Endometrial microvascular endothelial cells (primary cell): Measurements from ENCODE around the gene TIMM44. TPM values are rescaled to one million over a fixed set of nuclear protein-coding genes. Genes with fewer than 3 reads are reported as not detected.
"Not testable (repeated sequence)": the region's sequence is repeated elsewhere in the genome, so short reads cannot be mapped to it uniquely, and the experiment has no call there.

Experiments
- in situ Hi-C: cut with HindIII; loops from 2 replicates; pipeline ENCODE4 v1.10.0; 2017; ENCODE audit warnings: low sequenced_read_pairs, low pct_unique_long_range_greater_than_20kb; ENCODE audit errors: inconsistent ontology term
- total RNA-seq: library from RNA; depleted of rRNA; stranded (reverse); fragments of >200 nt; gene quantifications from one replicate; pipeline ENCODE4 v1.2.3, GENCODE V29; 2015; ENCODE audit errors: inconsistent ontology term

TIMM44 gene
- total RNA-seq, 1 donor from 2014 or later: 75.6 TPM

DNA sequence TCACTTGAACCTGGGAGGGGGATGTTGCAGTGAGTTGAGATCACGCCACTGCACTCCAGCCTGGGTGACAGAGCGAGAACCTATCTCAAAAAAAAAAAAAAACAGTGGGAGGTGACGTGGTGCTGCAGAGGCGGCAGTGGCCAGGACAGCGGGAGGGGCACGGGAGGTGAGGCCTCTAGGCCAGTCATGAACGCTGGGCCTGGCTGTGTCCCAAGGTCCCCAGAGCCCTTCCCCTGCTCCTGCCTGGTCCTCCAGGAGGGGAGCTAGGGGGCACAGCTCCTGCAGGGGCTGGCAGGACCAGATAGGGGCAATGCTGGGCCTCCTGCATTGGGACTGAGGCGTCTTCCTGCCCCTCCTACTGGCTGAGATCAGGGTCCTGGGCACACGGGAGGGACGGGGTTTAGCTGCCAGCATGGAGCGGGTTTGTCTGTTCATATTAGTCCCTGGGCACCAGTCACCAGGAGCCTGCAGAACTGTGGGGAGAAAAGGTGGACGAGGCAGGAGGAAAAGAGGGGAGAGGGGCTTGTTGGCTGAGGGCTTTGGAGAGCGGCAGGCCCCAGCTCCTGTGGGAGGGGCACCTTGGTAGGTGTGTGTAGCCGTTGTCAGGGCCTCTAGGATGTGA, 35.3 kb downstream of the TIMM44 start:
- in situ Hi-C loops: no loop called here

DNA sequence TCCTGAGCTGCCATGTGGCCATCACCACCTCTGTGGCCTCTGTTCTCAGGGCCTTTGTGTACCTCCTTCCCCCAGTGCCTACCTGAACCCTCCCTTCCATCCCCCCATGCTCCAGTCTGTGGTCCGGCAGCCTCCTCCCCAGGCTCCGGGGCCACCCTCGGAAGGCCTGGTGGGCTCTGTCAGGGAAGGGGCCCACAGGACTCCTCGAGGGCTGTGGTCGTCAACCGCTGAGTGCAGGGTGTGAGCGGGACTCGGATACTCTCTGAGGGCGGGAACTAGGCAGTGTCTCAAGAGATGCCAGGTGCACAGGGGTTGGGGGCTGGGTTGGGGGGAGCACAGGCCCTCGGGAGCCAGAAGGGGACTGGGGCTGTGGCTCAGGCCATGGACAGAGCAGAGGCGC, 35.9 kb downstream of the TIMM44 start:
- in situ Hi-C loops: no loop called here

DNA sequence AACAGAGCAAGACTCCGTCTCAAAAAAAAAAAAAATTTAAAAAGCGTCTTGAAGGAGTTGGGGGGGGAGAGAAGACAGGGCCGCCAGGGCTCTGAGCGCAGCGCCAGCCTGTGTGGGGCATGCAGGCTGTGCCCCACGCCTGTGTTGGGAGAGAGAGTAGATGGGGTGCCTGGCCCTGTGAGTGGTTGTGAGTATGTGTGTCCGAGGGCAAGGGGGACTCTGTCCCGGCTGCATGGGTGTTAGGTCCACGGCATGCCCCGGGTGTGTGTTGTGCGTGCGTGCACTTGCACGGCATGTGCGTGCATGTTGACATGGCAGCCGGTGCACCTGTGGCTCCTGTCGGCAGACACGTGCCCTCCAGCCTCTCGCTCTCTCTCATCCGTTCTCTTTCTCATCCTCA, 36.3 kb downstream of the TIMM44 start:
- in situ Hi-C loops: no loop called here

DNA sequence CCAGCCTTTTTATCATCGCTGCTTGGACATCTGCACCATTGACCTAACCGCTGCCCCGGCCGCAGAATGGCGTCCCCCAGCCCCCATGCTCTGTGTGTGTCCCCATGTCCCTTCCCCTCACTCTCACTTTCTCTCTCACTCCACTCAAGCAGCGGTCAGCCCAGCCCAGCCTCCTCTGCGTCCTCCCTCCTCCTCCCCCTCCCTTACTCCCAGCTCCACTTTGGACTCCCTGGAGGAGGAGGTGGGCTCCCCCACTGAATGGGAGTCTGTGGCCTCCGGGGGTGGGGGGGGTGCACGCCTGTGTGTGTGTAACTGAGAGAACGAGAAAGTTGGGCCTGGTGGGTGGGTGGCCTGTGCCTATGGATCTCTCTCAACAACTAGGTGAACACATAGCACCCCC, 37.6 kb downstream of the TIMM44 start:
- in situ Hi-C loops: no loop called here

DNA sequence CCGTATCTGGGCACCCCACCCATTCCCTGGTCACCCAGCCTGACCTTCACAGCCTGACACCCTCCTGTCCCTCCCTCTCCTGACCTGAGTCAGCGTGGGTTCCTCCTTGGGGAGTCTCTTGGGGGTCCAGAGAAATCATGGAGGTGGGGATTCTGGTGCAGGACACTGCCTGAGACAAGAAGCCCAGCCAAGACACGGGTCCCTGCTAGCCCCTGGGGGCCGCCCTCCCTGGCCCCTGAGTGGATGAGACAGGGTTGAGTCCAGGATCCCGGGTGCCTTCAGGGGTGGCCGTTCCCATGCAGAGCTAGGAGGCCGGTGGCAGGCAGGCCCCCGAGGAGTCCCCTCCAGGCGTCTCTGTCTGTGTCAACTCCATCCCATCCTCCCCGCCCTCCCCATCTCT, 38.2 kb downstream of the TIMM44 start:
- in situ Hi-C loops: no loop called here

DNA sequence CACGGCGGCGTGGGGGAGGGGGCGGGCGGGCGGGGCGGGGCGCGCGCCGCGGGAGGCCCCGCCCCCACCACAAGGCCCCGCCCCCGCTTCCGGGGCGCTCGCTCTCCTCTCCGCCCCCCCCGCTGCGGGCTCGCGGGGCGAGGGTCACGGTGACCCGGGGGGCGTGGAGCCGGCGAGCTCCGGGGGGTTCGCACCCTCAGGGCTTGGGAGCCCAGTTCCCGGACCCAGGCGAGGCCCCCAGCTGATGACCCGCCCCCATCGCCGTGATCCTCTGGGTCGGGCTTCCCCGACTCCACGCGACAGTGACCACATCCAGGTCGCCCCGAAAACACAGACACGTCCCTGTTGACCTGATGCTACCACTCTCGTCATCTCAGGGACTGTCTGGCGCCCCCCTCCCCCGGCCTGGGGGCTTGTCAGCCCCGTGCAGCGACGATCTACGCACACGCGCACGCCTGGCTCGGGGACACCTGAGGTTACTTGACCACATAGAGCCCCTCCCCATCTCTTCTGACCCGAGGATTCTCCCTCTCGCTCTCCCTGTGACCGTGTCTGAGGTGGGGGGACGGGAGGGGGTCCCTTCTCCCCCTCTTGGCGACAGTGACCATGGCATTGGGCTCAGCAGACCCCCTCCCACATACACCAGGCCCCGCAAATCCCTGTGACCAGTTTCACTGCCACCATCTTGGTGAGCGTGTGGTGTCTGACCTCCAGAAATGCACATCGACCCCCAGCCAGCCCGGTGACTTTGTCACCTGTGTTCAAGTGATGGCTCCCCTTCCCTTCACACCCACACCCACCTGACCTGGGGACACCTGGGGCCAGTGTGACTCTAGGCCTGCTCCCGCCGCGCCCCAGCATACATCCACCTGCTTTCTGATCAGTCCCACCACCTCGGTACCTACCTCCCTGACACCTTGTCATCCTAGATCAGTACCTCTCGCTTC, 39.1 kb downstream of the TIMM44 start:
- in situ Hi-C loops: no loop called here

DNA sequence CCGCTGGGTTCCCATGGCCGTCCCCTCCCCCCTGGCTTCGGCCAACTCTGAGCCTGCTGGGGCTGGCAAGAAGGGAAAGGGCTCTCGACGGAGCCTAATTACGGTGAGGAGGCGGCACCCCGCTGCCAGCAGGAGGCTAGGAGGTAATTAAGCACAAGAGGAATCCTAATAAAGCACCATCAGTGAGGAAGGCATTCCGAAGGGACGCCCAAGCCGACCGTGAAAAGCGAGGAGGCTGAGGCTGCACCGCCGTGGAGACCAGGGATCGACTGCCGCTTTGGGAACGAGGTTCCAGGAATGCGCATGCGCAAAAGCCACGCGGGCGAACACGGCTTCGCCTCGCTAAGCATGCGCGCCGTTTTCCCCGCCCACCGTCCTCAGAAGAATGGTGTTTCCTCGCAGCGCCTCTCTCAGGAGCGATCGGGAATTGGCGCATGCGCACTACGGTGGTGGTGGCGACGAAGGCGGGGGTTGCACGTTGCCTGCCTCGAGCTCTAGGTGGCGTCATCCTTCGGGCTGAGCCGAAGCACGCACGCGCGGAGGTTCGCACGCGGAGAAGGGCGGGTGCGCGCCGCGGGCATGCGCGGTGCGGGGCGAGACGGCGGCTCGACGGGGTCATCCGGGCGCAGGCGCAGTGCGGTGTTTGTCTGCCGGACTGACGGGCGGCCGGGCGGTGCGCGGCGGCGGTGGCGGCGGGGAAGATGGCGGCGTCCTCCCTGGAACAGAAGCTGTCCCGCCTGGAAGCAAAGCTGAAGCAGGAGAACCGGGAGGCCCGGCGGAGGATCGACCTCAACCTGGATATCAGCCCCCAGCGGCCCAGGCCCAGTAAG, 40.0 kb downstream of the TIMM44 start, which contains the start of gene MAP2K7:
Gene MAP2K7 (plus strand): TSS at position 634 of the 830 bp plus-strand sequence. CDS start 68 bp downstream, at position 702.
- in situ Hi-C loops: no loop called here

DNA sequence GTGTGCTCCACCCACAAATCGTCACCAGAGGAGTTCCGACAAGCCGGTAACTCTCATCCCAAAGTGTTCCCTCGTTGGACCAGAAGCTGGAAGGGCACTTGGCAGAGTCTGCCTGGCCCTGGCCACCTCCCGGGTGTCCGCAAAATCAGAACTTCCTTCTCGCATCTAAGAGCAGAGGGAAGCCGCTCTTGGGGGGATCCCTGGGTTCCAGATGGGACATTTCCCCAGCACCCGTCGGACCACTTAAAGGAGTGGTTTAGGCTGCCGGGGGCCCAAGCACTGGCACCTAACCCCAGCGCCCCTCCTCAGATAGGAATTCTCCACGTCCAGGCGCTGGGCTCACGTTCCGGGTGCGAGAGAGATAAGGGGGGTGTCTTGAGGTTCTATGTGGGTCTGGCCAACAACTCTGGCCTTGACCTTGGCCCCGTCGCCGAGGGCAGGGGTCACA, 40.6 kb downstream of the TIMM44 start:
- in situ Hi-C loops: no loop called here

DNA sequence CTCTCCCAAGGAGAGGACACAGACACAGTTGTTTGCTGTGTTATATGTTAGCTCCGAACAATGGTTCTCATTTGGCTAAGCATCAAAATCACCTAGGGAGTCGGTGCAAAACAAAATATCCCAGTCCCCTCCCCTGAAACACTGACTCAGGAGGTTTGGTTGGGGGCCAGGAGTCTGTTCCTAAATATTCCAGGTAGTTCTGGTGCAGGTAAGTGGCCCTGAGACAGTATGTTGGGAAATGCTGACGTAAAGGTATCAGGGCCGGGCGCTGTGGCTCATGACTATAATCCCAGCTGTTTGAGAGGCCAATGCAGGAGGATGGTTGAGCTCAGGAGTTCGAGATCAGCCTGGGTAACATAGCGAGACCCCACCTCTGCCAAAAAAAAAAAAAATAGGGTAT, 42.1 kb downstream of the TIMM44 start:
- in situ Hi-C loops: no loop called here

DNA sequence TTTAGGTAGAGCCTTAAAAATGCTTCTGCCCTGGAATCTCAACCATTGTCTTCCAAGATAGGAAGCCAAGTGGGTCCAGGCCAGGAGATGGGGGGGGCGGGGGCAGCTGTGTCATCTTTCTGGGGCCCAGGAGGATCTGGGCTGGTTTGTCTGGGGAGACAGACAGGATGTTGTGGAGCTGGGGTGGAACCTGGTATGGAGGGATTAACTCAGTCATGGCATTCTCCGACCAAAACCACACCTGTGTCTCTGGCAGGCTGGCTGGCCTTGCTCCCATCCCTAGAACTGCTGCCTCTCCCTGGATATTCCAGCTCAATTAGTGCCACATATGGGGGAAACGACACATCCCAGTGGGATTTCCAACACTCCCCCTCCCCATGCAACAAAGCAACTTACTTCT, 42.5 kb downstream of the TIMM44 start:
- in situ Hi-C loops: no loop called here

DNA sequence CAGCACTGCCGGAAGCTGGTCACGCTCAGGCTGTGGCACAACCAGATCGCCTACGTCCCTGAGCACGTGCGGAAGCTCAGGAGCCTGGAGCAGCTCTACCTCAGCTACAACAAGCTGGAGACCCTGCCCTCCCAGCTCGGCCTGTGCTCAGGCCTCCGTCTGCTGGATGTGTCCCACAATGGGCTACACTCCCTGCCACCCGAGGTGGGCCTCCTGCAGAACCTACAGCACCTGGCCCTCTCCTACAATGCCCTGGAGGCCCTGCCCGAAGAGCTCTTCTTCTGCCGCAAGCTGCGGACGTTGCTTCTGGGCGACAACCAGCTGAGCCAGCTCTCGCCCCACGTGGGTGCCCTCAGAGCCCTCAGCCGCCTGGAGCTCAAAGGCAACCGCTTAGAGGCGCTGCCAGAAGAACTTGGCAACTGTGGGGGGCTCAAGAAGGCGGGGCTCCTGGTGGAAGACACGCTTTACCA, 43.0 kb downstream of the TIMM44 start:
- in situ Hi-C loops: no loop called here

DNA sequence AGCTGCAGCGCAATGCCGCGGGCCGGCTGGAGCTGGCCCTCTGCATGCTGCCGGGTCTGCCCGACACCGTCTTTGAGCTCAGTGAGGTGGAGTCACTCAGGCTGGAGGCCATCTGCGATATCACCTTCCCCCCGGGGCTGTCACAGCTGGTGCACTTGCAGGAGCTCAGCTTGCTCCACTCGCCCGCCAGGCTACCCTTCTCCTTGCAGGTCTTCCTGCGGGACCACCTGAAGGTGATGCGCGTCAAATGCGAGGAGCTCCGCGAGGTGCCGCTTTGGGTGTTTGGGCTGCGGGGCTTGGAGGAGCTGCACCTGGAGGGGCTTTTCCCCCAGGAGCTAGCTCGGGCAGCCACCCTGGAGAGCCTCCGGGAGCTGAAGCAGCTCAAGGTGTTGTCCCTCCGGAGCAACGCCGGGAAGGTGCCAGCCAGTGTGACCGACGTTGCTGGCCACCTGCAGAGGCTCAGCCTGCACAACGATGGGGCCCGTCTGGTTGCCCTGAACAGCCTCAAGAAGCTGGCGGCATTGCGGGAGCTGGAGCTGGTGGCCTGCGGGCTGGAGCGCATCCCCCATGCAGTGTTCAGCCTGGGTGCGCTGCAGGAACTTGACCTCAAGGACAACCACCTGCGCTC, 43.6 kb downstream of the TIMM44 start:
- in situ Hi-C loops: no loop called here

DNA sequence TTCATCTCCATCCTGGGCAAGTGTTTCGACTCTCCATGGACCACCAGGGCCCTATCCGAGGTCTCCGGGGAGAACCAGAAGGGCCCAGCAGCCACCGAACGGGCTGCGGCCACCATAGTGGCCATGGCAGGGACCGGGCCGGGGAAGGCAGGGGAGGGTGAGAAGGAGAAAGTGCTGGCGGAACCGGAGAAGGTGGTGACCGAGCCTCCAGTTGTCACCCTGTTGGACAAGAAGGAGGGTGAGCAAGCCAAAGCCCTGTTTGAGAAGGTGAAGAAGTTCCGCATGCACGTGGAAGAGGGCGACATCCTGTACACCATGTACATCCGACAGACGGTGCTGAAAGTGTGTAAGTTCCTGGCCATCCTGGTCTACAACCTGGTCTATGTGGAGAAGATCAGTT, 44.5 kb downstream of the TIMM44 start:
- in situ Hi-C loops: no loop called here

DNA sequence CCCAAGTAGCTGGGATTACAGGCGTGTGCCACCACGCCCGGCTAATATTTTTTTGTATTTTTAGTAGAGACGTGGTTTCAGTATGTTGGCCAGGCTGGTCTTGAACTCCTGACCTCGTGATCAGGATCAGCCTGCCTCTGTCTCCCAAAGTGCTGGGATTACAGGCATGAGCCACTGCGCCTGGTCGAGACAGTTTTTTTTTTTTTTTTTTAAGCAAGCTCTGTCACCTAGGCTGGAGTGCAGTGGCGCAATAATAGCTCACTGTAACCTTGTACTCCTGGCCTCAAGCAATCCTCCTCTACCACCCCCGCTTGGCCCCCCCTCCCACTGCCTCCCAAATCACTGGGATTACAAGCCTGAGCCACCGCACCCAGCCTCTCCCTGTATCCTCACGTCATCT, 46.2 kb downstream of the TIMM44 start:
- in situ Hi-C loops: no loop called here

DNA sequence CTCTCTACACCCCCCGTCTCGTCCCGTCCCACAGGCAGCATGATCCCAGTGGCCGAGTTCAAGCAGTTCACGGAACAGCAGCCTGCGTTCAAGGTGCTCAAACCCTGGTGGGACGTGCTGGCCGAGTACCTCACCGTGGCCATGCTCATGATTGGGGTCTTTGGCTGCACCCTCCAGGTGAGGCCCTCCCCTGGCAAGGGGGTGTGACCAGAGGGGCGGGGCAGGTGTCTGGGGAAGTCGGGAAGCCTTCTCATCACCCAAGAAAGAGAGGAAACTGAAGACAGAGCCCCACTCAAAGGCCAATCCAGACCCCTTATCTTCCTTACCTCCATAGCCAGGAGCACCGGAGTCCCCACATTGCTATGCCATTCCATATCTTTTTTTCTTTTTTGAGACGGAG, 47.9 kb downstream of the TIMM44 start:
- in situ Hi-C loops: no loop called here

DNA sequence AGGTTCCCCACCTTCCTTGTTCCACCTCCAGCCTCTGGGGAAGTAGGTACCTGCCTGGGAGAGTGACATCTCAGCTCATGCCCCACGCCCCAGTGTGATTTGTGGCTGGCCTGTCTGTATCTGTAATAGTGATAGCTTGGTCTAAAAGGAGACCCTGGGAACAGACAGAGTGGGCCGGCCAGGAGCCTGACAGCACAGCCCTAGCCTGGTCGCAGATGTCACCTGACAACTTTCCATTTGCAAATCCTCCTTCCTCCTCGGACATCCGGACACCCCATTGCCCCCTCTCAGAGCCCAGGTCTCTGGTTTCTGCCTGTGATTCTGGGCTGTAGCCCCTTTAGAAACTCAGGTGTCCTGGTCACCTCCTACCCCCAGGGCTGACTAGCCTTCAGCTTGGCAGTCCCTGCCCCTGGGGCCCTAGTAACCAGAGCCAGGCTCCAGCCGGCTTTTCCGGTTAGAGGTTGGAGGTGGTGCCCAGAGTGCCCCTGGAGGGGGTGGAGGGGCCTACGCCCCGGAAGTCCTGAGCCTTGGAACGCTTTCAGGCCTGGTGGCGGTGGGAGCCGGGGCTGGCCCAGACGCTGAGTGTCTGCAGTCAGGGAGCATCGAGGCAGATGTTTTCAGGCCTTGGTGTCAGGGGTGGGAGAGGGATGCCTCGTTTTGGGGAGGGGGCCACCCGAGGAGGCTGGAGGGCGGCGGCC, 48.7 kb downstream of the TIMM44 start:
- in situ Hi-C loops: no loop called here

DNA sequence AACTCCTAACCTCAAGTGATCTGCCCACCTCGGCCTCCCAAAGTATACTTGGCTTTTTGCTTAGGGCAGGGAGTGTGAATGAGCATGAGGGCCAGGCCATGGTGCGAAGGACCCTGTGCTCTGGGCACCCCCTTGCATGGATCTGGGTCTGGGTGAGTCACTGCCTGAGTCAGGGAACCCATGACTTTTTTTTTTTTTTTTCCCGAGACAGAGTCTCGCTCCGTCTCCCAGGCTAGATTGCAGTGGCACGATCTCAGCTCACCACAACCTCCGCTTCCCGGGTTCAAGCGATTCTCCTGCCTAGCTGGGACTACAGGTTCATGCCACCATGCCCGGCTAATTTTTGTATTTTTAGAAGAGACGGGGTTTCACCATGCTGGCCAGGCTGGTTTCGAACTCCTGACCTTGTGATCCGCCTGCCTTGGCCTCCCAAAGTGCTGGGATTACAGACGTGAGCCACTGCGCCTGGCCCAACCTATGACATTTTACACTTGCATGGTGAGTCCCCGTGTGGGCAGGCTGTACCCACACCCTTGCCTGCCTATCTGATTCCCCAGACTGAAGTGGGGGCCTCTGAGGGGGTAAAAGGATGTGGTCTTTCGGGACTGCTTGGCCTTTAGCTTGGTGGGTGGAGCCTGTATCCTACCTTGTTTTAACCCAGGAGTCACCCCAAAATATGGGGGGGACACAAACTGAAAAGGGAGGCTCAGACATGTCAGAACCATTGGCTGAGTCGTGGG, 49.9 kb downstream of the TIMM44 start:
- in situ Hi-C loops: not testable (repeated sequence)

DNA sequence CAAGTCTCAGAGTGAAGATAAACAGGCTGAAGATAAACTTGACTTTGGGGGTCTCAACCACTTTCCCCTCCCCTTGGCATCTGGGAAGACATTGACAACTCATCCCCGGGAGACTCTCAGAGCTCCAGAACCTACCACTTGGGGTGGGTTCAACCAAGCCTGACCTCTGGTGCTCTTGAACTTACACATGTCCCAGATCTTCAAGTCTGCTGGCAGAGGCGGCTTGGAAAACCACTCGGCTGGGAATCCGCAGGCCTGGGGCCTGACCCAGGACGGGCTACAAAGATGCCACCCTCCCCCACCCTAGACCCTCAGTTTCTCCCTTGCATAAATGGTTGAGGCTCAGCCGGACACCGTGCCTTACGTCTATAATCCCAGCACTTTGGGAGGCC, 54.6 kb downstream of the TIMM44 start:
- in situ Hi-C loops: no loop called here
